BE2C (cell line): ENCODE data around the gene TMEM225B.
A peak's percentile ranks its signal among the peaks of the same experiment; 100 is the strongest.

Experiments
- DNase-seq: peaks from one replicate; pipeline ENCODE4 v3.0.0-alpha.2; 2020
- H3K27me3 ChIP-seq: fragments of 250-450 bp; sonication (Bioruptor Pico); 2 replicates; pipeline ENCODE4 v1.5.1; 2020; ENCODE audit warnings: mild to moderate bottlenecking
- H3K36me3 ChIP-seq: fragments of 250-450 bp; sonication (Bioruptor Pico); 2 replicates; pipeline ENCODE4 v1.5.1; 2020; ENCODE audit warnings: mild to moderate bottlenecking
- H3K4me1 ChIP-seq: fragments of 250-450 bp; sonication (Bioruptor Pico); 2 replicates; pipeline ENCODE4 v1.5.1; 2020
- H3K4me3 ChIP-seq: 2 replicates; pipeline ENCODE4 v1.5.1; 2011; ENCODE audit warnings: low read depth, low read length
- H3K9me3 ChIP-seq: fragments of 250-450 bp; sonication (Bioruptor Pico); 2 replicates; pipeline ENCODE4 v1.5.1; 2020
- CTCF ChIP-seq: IDR thresholded peaks from 2 replicates; pipeline ENCODE4 v1.5.1; 2012; ENCODE audit warnings: mild to moderate bottlenecking, low read depth, low read length

TMEM225B gene

GRCh38 chr7:99614495-99614894 is 16.4 kb downstream of the TMEM225B start:
- no peaks in the 10 kb centered on the region for H3K4me1 ChIP-seq
- no peak for TF ChIP-seq CTCF
- H3K27me3 ChIP-seq, result peaks cover 19% of the 10 kb centered on the region
- no peaks in the 10 kb centered on the region for H3K9me3 ChIP-seq
- peaks cover 10% of the 10 kb centered on the region for H3K36me3 ChIP-seq
- no peak overlapping the region for H3K4me3 ChIP-seq
- no peak for DNase-seq

- Histone ChIP-seq H3K36me3 (peaks cover 25% of the 10 kb centered on the region), H3K4me1 (no peaks in the 10 kb centered on the region), H3K4me3 (peak overlapping the region; percentile 98), H3K27me3 (peaks cover 8% of the 10 kb centered on the region), H3K9me3 (no peaks in the 10 kb centered on the region)
- no peak for TF ChIP-seq CTCF
- DNase-seq, result no peak
Measured at GRCh38 chr7:99615989-99616358, 17.9 kb downstream of the TMEM225B start.

GRCh38 chr7:99616359-99617191 is 18.5 kb downstream of the TMEM225B start, which contains the start of gene ZSCAN25:
ZSCAN25 (plus strand) TSS chr7:99616946; CDS start chr7:99619607, 2,661 bp downstream.
- Histone ChIP-seq H3K36me3 (peaks cover 31% of the 10 kb centered on the region), H3K4me1 (no peaks in the 10 kb centered on the region), H3K9me3 (no peaks in the 10 kb centered on the region), H3K4me3 (peak within 1 kb of the TSS; percentile 98), H3K27me3 (peaks cover 2% of the 10 kb centered on the region)
- peak; percentile 93 for DNase-seq
- TF ChIP-seq CTCF, result peak; percentile 76

- no peak for TF ChIP-seq CTCF
- H3K36me3 ChIP-seq, result peaks cover 38% of the 10 kb centered on the region
- no peak for DNase-seq
- H3K4me1 ChIP-seq, result no peaks in the 10 kb centered on the region
- no peaks in the 10 kb centered on the region for H3K9me3 ChIP-seq
- peak overlapping the region; percentile 98 for H3K4me3 ChIP-seq
- no peaks in the 10 kb centered on the region for H3K27me3 ChIP-seq
Measured at GRCh38 chr7:99617192-99617781, 19.2 kb downstream of the TMEM225B start.

GRCh38 chr7:99618726-99619125 is 20.7 kb downstream of the TMEM225B start:
- no peak overlapping the region for H3K4me3 ChIP-seq
- H3K36me3 ChIP-seq, result peaks cover 52% of the 10 kb centered on the region
- H3K27me3 ChIP-seq, result no peaks in the 10 kb centered on the region
- DNase-seq, result no peak
- H3K9me3 ChIP-seq, result no peaks in the 10 kb centered on the region
- no peak for TF ChIP-seq CTCF
- H3K4me1 ChIP-seq, result no peaks in the 10 kb centered on the region

- Histone ChIP-seq H3K9me3 (no peaks in the 10 kb centered on the region), H3K4me1 (no peaks in the 10 kb centered on the region), H3K4me3 (no peak overlapping the region), H3K27me3 (no peaks in the 10 kb centered on the region), H3K36me3 (peaks cover 62% of the 10 kb centered on the region)
- TF ChIP-seq CTCF, result no peak
- DNase-seq, result no peak
Measured at GRCh38 chr7:99619571-99620130, 21.6 kb downstream of the TMEM225B start.
